HG03025 (cell line): Measurements from ENCODE around the gene SLC2A6.

ENCODE experiments used
- ATAC-seq: cut with Tn5 transposase; IDR thresholded peaks from one replicate; pipeline ENCODE4 v1.9.1; 2021; ENCODE audit warnings: mild to moderate bottlenecking, moderate library complexity; ENCODE audit not compliant: unreplicated experiment, low FRiP score

The SLC2A6 gene

GRCh38 chr9:133499132-133499891 lies 20.4 kb upstream of the SLC2A6 start:
- ATAC-seq: no peak

GRCh38 chr9:133496861-133497842 lies 18.3 kb upstream of the SLC2A6 start:
- no peak for ATAC-seq

GRCh38 chr9:133495327-133496293 lies 16.7 kb upstream of the SLC2A6 start:
- ATAC-seq: no peak

- no peak for ATAC-seq
Measured at GRCh38 chr9:133494636-133495326, 15.9 kb upstream of the SLC2A6 start.

- ATAC-seq: no peak
Measured at GRCh38 chr9:133493845-133494540, 15.1 kb upstream of the SLC2A6 start.

GRCh38 chr9:133493428-133493827 lies 14.5 kb upstream of the SLC2A6 start:
- no peak for ATAC-seq

- ATAC-seq: no peak
Measured at GRCh38 chr9:133492061-133493021, 13.4 kb upstream of the SLC2A6 start.

- no peak for ATAC-seq
Measured at GRCh38 chr9:133491656-133491925, 12.7 kb upstream of the SLC2A6 start.

- no peak for ATAC-seq
Measured at GRCh38 chr9:133490865-133491655, 12.2 kb upstream of the SLC2A6 start.

GRCh38 chr9:133490201-133490681 lies 11.3 kb upstream of the SLC2A6 start:
- ATAC-seq: no peak

GRCh38 chr9:133489253-133490190 lies 10.6 kb upstream of the SLC2A6 start:
- no peak for ATAC-seq

GRCh38 chr9:133488686-133489252 lies 9.9 kb upstream of the SLC2A6 start:
- no peak for ATAC-seq

- no peak for ATAC-seq
Measured at GRCh38 chr9:133487331-133487725, 8.4 kb upstream of the SLC2A6 start.

GRCh38 chr9:133485531-133486260 lies 6.8 kb upstream of the SLC2A6 start:
- no peak for ATAC-seq
